Measurements from ENCODE around the gene ARHGAP24.

ARHGAP24 gene

GRCh38 chr4:85474818-85475630 lies at the start of gene ARHGAP24:
Gene ARHGAP24, plus strand, starts transcription at chr4:85475150.
- no peak for DNase-seq (ENCODE audit: low read depth)

DNA sequence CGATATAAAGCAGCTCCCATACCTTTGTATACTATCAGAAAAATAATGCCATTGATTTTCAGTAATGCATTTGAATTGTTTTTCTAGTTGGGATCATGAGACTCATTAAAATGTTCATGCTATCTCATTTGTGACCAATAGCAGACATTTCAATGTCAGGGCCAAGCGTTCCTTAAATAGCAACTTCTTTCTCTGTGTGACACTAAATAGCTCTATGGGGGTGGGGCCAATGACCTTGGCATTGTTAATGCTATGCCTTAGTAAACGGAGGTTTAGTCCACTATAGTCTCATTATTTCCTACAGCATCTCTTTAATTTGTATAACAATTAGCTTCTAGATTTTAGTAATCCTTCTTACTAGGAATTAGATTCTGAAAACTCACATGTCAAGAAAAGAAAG lies 48.6 kb upstream of the ARHGAP24 start:
- DNase-seq (ENCODE audit: low read depth): no peak

GRCh38 chr4:85427123-85427522 lies 47.8 kb upstream of the ARHGAP24 start:
- DNase-seq (ENCODE audit: low read depth): no peak

DNA sequence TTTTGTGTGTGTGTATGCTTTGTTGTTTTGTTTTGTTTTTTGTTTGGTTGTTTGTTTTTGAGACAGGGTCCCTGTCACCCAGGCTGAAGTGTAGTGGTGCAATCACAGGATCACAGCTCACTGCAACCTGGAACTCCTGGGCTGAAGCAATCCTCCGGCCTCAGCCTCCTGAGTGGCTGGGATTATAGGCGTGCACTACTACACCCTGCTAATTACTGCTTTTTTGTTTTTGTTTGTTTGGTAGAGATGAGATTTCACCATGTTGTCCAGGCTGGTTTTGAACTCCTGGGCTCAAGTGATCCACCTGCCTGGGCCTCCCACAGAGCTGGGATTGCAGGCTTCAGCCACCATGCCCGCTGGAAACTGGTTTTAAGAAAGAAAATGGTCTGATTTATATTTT lies 44.7 kb upstream of the ARHGAP24 start:
- DNase-seq (ENCODE audit: low read depth): no peak

GRCh38 chr4:85430697-85431096 lies 44.3 kb upstream of the ARHGAP24 start:
- no peak for DNase-seq (ENCODE audit: low read depth)

GRCh38 chr4:85431156-85431555 lies 43.8 kb upstream of the ARHGAP24 start:
- DNase-seq (ENCODE audit: low read depth): no peak

DNA sequence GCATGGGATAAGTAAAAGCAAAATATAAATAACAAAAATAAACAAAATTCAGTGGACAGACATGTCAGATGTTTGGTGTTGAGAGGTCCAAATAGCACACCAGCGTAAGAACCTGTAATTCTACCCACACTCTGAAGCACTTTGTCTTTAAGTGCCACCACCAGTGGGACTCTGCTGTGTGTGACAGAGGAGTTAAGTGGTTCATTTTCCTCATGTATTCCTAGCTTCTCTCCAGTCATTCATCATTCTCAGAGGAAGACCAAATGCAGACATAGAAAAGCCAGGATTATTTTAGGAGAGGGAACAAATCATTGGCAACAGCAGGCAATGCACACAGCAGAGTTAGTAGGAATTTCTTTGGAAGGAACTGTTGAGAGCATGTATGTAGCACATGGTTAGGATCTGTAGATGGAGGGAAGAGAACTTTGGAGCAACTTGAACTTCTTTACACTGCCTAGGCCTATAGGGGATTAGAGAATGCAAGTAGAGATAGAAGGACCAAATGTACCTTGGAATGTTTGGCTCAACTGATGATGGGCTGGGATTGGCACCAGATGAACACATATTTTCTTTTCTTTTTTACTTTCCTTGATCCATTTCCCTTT lies 43.0 kb upstream of the ARHGAP24 start:
- no peak for DNase-seq (ENCODE audit: low read depth)

GRCh38 chr4:85445050-85445639 lies 29.8 kb upstream of the ARHGAP24 start:
- no peak for DNase-seq (ENCODE audit: low read depth)

- DNase-seq (ENCODE audit: low read depth): no peak
These were observed 28.6 kb upstream of the ARHGAP24 start for GRCh38 chr4:85446141-85446861.

DNA sequence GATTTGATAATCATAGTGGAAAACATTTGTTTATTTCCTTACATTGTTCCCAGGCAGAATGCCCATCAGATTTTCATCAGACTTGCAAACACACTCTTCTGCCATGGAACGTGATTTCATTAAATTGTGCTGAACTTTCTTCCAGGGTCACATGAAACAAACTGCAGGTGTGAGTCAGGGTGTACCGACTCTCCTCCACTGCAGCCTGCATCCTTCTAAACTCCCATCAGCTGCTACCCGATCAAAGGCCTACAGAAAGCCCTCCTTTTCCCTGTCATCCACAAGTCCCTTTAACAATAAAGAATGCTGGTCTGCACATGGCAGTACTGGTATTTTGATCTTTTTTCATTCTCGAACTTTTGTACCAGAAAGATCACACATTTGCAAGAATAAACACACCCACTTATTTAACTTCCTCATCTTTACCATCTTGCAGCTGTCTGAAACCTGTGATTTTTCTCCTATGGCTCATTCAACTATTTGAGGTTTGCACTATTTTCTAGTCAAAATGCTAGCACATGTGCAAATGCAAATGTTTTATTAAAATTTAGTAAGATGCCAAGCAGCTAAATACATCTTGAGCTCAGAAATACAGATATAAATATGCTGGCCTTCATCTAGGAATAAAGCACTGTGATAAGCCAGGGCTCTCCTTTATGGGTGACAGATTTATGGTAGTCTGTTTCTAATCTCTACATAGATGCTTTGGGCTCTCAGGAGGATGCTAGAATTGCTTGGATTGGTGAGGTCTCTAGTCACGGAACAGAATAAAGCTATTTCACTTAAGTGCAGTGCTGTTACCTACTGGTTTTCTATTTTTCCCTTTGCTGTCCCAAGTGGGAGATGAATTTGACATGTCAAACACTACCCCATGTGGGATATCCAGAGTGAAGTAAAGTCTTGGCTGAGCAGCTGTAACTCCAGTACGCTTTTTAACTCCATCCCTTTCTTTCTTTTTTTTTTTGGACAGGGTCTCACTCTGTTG lies 25.8 kb upstream of the ARHGAP24 start:
- no peak for DNase-seq (ENCODE audit: low read depth)

DNA sequence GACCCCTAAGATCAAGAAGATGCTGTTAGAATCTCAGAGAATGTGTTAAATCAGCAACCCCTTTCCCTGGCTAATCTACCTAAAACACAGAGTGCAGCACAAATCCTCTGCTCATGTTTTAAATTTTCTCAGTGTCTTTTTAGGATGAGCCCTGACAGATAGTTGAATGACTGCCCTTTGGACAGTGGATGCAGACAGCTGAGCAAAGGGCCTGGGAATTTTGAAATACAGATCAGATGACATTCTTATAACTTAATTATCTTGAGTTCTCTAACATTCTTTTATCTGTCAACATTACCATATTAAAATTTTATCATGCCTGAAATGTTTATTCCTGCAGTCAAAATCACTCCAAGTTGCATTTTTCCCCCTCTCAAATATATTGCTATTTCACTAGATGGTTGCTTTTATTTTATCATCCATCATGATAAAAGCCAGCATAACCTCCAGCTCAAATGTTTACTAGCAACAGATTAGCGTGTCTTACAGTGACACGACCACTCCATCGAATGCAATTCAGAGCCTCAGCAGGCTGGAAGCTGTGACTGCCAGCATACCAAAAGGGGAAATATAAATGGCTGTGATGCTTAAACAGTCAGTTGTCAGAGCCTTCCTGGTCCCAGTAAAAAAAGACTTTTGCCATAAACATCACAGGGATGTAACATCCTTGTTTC lies 22.8 kb upstream of the ARHGAP24 start:
- DNase-seq (ENCODE audit: low read depth): no peak

- no peak for DNase-seq (ENCODE audit: low read depth)
These were observed 19.0 kb upstream of the ARHGAP24 start for GRCh38 chr4:85455942-85456341.

GRCh38 chr4:85457752-85458467 lies 17.0 kb upstream of the ARHGAP24 start:
- DNase-seq (ENCODE audit: low read depth): no peak

GRCh38 chr4:85459736-85460135 lies 15.2 kb upstream of the ARHGAP24 start:
- no peak for DNase-seq (ENCODE audit: low read depth)

GRCh38 chr4:85474356-85474755 lies 594 bp upstream of the ARHGAP24 start:
- DNase-seq (ENCODE audit: low read depth): no peak

DNA sequence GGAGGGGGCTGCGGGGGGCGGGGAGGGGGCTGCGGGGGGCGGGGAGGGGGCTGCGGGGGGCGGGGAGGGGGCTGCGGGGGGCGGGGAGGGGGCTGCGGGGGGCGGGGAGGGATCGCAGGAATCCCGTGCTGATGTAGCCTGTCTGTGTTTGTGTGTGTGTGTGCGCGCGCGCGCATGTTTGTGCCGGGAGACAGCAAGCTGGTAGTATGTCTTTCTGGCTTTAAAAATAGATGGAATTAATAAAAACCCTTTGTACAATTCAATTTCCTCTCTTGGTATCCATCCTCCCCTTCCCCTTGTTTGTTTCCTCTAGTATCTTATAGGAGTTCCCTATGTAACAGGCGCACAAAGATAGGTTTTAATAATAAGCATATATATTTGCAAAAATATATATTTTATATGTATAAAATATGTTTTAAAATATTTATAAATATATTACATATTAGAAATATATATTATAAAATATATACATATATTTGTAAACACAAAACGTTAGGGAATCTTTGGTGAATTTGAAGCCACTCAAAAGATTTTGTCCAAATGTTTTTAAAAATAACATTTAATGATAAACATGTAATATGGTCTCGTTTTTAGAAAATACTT lies 782 bp downstream of the ARHGAP24 start:
- no peak for DNase-seq (ENCODE audit: low read depth)

- DNase-seq (ENCODE audit: low read depth): no peak
These were observed 1.4 kb downstream of the ARHGAP24 start for GRCh38 chr4:85476381-85476780.

GRCh38 chr4:85477534-85477933 lies 2.6 kb downstream of the ARHGAP24 start:
- DNase-seq (ENCODE audit: low read depth): no peak

DNA sequence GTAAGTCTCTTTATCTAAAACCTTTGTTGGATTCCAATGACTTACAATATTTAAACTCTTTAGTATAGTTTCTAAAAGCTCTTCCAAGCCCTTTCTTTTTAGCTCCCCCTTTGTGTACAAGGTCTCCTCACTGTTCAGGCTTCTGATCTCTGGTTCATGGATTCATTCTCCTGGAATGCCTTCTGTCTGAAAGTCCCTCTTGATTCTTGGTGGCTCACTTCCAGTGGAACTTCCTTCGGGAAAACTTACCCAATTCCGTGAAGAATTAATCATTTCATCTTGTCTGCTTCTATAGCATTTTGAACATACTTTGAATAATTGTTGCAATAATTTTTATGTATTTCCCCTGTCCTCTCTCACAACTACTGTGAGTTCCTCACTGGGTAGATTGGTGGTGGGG lies 3.6 kb downstream of the ARHGAP24 start:
- no peak for DNase-seq (ENCODE audit: low read depth)

All from activated gamma-delta T cell treated with anti-CD3 and anti-CD28 coated beads, Interleukin-2, amount 50 U/mL, for 16 hours (primary cell).